NCI-H187 treated with DMSO at 0.1 percent for 48 hours (cell line): ENCODE results near the gene ANO2.

Experiments used
- DNase-seq: peaks from one replicate; lab custom pipeline; 2025; lab: John Stamatoyannopoulos, UW

Gene ANO2

DNA sequence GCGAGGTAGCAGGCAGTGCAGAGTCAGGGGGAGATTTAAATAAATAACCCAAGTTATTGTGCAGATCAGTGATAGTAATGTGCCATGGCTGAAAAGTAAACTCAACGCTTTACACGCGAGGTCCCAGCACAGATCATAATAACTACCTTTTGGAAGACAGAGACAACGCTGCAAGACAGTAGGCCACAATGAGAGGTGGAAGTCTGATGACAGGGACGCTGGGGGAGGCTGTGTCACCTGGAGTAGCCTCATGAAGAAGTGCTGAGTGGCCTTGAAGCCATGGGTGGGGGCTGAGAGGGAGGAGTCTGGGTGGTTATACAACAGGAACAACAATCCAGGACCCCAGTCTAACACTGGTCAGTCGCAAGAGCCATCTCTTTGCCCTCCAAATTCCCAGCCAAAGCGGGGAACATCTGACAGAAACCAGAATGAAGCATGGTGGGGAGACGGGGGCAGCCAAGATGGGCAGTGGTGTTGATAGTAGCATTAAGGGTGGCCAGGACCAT is 28.2 kb downstream of the ANO2 start:
- no peak for DNase-seq

DNA sequence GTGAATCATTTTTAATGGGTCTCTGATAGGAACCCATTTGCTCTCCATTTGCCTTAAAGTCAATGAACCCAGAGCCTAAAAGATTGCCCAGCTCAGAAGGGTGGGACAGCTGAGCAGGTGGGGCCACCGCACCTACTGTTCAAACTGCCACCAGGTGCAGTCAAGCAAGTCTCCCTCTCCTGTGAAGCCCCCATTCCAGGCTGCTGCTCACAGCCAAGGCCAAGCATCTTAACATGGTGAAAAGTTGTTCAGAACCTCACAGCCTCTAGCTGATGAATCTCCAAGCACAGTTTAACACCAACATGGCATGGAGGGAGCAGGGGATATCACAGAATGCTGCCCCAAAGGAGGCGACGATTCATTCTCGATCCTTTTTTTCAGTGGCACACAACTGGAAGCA is 29.5 kb downstream of the ANO2 start:
- no peak for DNase-seq

DNA sequence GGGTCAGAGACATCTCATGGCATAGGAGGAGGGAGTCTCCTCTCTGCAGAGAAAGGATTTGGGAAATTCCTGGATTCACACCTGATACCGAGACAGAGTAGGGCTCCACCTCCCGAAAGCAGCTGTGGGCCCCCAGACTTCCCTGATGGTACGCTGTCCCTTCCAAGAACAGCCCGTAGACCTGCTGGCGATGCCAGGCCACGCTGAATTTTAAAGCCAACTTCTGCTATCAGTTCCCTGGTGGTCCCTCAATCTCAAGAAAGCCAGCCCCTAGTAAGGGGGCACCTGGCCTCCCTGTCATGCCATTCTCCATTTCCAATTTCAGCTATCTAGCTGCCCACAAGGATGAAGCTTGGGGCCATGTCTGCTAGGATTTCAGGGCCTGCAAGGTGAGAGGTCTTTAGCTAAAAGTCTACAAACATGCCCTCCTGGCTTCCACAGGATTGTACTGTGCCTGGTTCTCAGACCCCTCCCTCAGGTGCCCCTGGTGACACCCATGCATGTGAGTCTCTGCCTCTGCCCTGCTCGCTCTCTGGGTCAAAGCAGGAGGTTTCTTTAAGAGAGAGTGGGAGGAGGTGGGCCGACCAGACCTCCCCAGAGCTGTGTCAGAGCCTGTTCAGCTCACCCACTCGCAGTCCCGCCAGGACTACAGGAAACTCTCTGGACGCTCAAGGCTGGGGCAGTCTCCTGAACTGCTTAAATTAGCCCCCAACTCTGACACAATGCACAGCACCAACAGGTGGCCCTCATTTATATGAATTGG is 30.5 kb downstream of the ANO2 start:
- DNase-seq, result no peak

DNA sequence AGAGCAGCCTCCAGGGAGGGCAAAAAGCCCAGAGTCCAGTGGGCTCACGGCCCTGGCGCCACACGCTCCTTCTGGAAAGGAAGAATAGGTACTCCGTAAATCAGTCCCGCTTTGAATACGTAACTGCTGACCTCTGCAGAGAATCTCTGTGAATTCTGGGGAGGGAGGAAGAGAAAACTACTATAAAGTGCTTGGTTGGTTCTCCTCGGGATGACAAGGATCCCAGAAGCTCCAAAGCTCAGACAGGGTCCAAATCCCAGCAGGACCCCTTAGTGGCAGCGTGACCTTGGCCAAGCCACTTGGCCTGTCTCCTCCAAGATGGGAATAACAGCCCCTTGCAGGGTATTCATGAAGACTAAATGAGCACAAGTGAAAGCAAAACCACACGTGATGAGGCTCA is 31.7 kb downstream of the ANO2 start:
- DNase-seq, result no peak

DNA sequence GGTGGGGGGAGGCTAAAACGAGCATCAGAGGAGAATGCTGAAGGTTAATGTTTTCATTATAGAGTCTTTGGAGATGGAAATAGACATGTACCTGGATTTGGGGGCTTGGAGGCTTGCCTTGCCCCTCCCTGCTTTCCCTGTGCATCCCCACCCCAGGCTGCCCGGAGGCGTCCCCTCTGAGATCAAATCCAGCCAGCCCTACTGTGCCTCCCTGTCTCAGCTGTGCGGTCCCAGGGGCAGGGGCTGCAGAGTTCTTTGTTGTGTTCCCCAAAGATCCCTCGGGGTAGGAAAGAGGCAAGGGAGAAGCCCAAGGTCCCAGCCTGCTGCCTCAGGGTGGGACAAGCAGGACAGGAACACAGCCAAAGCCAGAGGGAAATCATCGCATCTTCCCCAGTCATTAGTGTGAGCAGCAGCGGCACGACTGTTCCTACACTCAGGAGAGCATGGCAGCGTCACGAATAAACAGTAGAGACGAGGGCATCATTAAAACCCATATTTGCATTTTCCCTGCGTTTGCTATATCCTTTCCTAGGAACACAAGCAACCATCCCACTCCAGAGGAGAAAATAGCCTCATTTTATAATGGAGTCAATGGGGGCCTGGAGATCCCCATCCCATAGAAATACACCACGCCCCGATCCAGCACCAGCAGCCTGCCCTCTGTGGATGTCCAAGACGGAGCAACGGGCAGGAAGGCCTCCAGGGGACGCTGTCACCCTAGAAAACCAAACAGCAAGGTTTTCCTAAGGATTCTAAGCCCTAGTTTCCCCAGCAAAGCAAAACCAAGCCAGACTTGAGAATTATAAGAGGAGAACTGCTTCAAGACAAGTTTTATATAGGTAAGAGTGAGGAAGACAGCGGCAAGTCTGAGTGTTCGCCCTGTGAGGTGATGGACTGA is 32.4 kb downstream of the ANO2 start:
- DNase-seq, result no peak

DNA sequence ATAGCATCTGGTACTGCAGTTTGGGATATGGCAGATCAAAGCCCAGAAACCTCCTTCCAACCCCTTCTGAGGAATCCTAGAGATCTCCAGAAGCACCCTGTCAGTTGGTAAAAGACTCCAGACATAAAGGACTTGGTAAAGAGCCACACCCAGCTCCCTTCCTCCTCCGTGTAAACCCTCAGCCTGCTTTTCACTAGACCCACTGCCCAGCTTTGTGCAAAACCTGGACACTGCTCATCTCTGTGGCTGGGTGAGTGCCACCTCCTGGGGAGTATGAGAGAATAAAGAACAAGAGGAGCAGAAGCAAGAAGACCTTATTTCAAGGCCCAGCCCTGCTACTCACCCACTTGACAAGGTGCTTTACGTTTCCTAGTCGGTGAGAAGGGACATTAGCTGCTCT is 33.0 kb downstream of the ANO2 start:
- DNase-seq, result no peak

DNA sequence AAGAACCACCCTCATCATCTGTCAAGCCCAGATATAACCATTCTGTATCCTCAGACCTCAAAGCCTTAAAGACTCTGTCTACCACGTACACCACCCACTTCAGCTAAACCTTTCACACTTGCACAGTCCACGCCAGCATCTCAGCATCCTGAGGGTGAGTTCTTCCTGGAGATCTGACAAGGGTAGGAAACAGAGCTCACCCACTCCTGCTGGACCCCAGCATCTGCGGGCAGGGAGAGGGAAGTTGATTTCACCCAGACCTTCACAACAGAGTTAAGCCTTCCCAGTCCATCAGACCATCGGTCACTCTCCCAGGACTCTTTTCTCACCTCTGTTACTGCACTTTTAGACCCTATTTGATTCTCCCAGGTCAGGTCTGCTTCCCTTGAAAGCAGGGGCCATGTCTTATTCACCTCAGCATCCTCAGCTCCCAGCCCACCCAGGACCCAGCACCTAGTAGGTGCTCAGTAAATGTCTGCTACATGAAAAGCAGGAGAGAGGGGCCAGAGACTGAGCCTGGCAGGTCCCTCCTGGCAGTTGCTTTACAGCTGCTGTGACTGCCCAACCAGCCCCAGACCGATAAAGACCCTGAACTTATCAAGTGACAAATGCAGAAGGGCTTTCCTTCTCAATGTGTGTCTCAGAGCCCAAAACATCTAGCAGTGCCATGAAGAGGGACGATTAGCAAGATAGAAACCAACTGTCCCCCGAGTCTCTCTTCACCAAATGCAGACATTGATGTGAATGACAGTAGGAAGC is 34.1 kb downstream of the ANO2 start:
- DNase-seq, result no peak

DNA sequence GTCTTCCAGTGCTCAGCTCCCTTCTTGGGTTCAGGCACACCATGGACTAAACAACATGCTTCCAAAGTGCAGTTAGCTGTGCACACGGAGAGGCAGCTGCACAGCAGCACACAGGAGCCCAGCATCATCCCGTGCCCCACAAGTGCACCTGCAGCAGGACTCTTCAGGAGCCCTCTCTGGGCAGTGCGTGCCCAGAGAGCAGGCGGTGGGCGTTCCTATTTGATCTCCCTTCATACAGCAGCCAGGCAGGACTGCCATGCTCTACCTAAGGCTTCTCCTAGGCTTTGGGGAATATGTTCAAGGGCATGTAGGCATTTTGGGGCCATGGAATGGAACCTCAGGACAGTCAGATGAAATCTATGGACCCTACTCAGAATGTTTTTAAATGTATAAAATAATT is 35.5 kb downstream of the ANO2 start:
- DNase-seq, result no peak

DNA sequence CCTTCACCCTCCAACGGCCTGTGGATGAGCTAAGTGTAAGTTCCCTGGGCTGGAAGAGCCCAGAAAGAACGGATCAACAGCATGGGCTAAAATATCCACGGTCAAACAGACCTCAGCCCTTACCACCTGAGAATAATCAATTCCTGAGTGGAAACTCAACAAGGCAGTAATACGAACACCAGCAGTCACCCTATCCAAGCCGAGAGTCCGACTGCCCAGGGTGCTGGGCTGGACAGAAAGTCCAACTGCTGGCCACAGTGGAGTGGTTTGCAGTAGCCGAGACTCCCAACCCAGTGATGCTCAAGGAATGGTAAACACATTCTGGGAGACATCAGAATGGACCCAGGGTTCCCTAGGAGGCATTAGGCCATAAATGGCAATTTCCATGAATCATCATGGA is 36.8 kb downstream of the ANO2 start:
- no peak for DNase-seq

DNA sequence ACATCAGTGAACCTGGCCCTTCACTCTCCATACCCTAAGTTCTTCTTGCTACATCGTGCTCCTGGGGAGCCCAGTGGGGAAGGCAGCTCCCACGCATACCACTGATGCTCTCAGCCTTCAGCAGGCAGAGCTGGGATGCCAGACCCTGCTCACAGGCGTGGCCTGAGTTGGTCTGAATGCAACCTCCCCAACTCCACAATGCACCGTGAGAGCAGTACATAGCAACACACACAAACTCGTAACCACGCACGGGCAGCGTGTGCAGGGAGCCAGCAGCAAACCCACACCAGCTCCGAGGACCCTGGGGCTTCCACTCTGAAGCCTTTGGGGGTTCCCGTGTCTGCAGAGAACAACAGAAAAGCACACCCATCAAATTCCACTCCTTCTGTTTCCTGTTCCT is 37.3 kb downstream of the ANO2 start:
- no peak for DNase-seq

DNA sequence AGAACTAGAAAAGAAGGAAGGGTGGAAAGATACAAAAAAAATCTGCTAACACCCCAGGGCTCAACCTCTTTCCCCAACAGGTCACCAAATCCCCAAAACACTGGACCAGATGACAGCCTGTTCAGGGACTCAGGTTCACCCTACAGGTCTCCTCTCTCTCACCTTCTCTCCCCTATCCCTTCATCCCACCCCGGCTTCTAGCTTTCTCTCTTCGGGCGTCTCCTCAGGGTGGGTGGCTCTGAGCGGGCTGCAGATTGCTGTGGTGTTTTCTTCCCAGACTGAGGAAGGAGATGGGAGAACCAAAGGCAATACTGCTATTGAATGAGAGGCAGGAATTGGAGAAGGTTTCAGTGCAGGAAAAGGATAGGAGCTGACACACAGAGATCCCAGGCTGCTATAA is 39.3 kb downstream of the ANO2 start:
- DNase-seq, result no peak

DNA sequence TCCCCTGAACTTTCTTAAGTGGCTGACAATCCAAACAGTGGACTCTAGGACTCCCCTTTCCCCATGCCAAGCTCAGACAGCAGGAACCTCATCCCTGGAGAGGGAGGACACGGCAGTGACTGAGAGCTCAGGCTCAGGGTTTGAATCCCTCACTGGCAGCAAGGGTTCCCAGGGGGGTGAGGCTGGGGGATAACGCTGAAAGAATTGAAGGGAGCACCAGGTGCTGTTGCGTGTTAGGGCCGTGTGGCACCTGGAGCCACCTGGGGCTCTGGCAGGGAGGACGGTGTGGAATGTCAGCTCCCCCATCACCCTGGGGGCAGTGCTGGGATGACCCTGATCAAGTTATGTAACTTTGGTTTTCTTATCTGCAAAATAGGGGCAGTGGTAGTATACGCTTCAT is 40.1 kb downstream of the ANO2 start:
- DNase-seq, result no peak

DNA sequence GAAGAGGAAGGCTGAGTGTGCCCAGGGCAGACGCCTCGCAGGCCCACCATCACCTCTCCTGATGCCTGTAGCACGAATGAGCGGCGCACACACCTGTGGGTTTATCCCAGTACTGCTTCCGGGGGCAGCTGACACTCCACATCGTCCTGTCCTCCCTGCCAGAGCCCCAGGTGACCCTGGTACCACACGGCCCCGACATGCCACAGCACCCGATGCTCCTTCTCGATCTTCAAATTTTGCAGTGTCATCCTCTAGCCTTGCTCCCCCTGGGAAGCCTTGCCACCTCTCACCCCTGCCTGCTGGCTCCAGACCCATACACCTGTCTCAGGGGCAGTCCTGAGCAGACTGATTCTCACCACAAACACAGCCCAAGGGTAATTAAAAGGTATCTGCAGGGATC is 40.6 kb downstream of the ANO2 start:
- DNase-seq, result no peak

DNA sequence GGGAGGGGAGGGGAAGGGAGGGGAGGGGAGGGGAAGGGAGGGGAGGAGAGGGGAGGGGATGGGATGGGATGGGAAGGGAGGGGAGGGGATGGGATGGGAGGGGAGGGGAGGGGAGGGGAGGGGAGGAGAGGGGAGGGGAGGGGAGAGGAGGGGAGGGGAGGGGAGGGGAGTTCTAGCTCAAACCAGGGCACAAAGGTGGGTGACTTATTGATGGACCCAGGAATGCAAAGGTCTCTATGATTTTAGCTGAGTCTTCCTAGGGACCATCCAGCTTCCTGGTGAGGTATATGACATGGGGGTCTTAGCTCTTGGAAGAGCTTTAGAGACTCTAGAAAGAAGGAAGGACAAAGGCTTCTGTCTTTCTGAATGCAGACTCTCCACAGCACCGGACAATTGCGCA is 42.3 kb downstream of the ANO2 start:
- no peak for DNase-seq

DNA sequence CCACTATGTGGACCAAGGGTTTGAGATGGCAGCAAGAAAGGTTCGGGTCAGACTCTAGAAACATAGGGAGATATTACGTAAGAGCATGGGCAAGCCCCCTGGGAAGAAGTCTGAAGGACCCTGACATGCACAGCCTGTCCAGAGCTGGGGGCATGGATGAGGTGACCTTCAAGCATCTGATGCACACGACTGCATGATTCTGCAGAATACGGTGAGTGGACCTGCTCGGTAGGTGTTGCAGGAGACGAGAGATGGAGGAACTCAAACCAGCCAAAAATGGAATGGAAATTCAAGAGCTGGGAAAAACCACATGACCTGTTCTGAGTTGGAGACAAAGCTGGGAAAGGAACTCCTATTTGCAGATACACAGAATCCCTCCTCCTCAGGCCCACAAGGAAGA is 43.6 kb downstream of the ANO2 start:
- no peak for DNase-seq

DNA sequence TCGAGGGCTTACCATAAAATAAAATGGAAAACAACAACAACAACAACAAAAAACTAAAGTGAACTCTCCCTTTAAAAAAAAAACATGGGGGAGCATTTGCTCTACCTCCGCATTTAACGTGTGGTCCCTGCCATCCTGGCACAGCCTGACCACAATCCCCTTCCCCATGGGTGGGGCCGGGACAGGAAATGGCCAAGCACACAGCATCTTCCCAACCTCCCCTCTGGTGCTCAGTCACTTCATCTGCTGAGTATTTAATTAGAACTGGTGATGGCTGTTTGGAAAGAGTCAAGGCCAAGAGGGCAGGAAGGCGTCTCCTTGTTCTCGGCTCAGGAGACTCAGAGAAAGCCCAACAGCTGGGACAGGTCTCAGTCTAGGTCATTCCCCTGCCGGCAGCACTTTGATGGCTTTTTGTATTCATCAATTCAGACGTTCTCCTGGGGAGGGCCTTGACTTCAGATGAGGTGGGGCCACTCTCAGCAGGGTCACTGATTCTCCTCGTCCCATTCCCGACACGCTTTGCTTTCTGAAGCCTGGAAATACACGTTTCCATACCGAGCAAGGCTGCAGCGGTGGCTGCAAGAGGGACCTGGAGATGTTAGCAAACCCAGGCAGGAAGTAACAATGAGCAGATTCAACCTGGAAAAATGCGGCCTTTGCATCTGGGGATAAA is 44.4 kb downstream of the ANO2 start:
- no peak for DNase-seq

DNA sequence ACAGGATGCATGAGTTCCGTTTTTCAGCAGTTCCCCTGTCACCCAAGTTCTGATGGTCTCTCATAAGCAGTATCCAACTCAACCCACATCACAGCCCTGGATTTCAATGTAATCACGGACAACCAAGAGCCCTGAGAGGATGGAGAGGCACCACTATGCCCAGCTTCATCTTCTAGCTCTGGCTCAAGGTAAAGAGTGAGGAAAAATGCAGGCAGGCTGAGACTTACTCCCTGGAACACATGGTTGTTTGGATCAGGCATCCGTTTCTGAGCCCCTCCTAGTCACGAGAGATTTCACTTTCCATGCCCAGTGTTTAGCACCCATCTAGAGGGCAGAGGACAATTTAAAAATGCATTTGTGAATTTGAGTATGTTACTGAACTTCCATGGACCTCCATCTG is 45.0 kb downstream of the ANO2 start:
- no peak for DNase-seq

DNA sequence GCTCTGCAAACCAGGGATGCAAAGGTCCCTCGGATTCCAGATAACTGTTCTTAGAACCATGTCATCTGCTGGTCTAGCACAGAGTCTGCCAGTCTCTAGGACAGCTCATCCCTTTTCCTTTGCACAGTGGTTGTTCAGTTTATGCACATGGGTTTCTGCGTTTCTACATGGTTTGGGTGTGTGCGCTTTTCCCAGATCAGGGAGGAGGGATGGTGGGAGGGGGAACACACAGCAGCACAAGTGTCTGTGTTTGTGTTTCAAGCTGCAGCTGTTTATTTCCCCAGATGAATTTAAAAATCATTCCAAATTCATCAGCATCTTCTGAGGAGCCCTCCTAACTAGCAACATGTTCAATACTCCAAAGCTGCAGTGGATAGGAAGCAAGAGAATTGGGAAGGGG is 45.4 kb downstream of the ANO2 start:
- no peak for DNase-seq

DNA sequence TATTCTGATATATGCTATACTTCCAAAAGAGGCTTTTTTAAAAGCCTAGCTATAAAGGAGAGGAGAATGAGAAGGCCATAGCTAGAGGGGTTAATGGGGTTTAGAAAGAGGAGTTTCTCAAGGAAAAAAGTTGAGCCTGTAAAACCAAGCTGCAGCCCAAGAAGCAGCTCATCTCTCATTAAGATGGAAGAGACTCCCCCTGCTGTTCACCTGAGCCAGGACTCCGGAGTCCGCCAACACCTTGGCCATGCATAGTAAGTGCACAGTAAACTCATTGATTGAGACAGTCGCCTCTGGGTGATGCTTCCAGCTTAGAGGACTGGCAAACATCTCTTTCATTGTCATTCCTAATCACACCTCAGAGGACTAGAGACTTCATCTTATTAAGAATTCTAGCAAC is 46.2 kb downstream of the ANO2 start:
- DNase-seq, result no peak

DNA sequence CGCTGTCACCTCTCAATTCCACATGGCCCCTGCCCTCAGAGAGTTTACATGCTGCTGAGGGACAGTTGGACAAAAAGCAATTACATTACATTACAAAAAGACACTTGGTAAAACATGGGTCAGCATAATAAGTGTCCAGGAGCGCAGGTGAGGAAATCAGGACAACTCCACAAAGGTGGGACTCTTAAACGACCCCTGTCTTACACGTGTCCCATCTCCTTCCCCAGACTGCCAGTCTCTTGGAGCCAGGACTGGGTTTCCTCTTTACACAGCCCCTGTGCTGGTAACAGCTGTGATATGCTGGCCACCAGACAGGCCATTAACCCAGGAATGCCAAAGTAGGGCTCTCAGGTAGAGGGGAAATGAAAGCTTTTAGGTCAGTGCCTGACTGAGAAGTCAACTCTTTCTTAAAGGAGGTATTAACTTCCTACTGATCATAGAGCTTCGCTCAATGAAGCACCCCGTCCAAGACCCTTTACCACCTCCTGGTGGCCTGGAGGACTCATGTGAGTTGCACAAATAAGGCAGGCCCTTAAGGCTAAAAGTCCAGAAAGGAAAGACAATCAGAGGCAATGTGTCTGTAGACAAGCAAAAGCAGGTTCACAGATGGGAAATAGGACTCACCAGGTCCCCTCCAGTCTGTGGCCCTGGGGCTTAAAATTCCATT is 55.5 kb downstream of the ANO2 start:
- DNase-seq, result no peak

DNA sequence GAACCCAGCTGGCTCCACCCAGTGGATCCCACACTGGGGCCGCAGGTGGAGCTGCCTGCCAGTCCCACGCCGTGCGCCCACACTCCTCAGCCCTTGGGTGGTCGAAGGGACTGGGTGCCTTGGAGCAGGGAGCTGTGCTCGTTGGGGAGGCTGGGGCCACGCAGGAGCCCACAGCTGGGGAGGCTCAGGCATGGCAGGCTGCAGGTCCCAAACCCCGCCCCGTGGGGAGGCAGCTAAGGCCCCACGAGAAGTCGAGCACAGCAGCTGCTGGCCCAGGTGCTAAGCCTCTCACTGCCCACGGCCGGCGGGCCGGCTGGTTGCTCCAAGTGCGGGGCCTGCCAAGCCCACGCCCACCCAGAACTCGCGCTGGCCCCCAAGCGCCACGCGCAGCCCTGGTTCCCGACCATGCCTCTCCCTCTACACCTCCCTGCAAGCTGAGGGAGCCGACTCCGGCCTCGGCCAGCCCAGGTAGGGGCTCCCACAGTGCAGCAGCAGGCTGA is 56.2 kb downstream of the ANO2 start:
- no peak for DNase-seq
